SK-N-SH (cell line): ENCODE results near the gene IL17RE. TPM values are rescaled to one million over a fixed set of nuclear protein-coding genes. Genes with fewer than 3 reads are reported as not detected.

Experiments used
- CTCF ChIA-PET: fragments of 300-600, 350-600 bp; formaldehyde crosslinking; extraction: SDS; loops from one replicate; lab custom pipeline; 2021; lab: Yijun Ruan, JAX
- POLR2A ChIA-PET: fragments of 350-600 bp; sonication (Branson Sonifier 250); formaldehyde crosslinking; extraction: SDS; loops from one replicate; lab custom pipeline; 2020; ENCODE audit warnings: antibody characterized with exemption, inconsistent platforms; lab: Yijun Ruan, JAX
- DNase-seq: peaks from one replicate; pipeline ENCODE4 v3.0.0; 2012
- H2AFZ ChIP-seq: fragments of 200-600 bp; sonication (generic); 2 replicates; pipeline ENCODE4 v1.8.1; 2016; ENCODE audit warnings: antibody characterized with exemption, mild to moderate bottlenecking, low read depth
- H3F3A ChIP-seq: fragments of 200-600 bp; sonication (generic); replicated peaks from 2 replicates; pipeline ENCODE3; 2016; ENCODE audit warnings: antibody characterized with exemption, mild to moderate bottlenecking; ENCODE audit not compliant: insufficient read depth
- H3K27ac ChIP-seq, 2 experiments: fragments of 200-500 bp in 1 of 2; fragments of 200-600 bp in 1 of 2; sonication (Bioruptor generic) in 1 of 2; sonication (generic), shearing (Covaris generic) in 1 of 2; 2 replicates each; pipeline versions ENCODE4 v1.5.1 to v1.6.1; 2014 to 2016; ENCODE audit warnings: low read depth in 2 of 2, inconsistent platforms in 1 of 2, low read length in 1 of 2, mild to moderate bottlenecking in 1 of 2, mixed read lengths in 1 of 2
- H3K27me3 ChIP-seq: fragments of 200-600 bp; sonication (generic), shearing (Covaris generic); 2 replicates; pipeline ENCODE4 v1.6.1; 2016; ENCODE audit warnings: mixed run types; ENCODE audit not compliant: insufficient read depth
- H3K36me3 ChIP-seq, 2 experiments: fragments of 200-500 bp in 1 of 2; fragments of 200-600 bp in 1 of 2; sonication (Bioruptor generic) in 1 of 2; sonication (generic) in 1 of 2; replicated peaks in 1 of 2; 2 replicates each; pipeline versions ENCODE3 to v1.5.1; 2014 to 2016; ENCODE audit warnings: low read length in 1 of 2, mild to moderate bottlenecking in 1 of 2; ENCODE audit not compliant: insufficient read depth in 2 of 2, control insufficient read depth in 1 of 2
- H3K4me1 ChIP-seq, 2 experiments: fragments of 200-500 bp in 1 of 2; fragments of 200-600 bp in 1 of 2; sonication (Bioruptor generic) in 1 of 2; sonication (generic), shearing (Covaris generic) in 1 of 2; 2 replicates each; pipeline versions ENCODE4 v1.5.1 to v1.6.1; 2014 to 2016; ENCODE audit warnings: low read depth in 1 of 2, low read length in 1 of 2, mixed run types in 1 of 2; ENCODE audit not compliant: insufficient read depth in 2 of 2, control insufficient read depth in 1 of 2
- H3K4me2 ChIP-seq: fragments of 200-600 bp; sonication (generic), shearing (Covaris generic); 2 replicates; pipeline ENCODE4 v1.6.1; 2017; ENCODE audit warnings: mixed run types
- H3K4me3 ChIP-seq, 2 experiments: fragments of 200-500 bp in 1 of 2; fragments of 200-600 bp in 1 of 2; sonication (Bioruptor generic) in 1 of 2; sonication (generic), shearing (Covaris generic) in 1 of 2; 2 replicates each; pipeline versions ENCODE4 v1.5.1 to v1.8.1; 2014 to 2016; ENCODE audit warnings: low read depth in 2 of 2, inconsistent platforms in 1 of 2, low read length in 1 of 2, mild to moderate bottlenecking in 1 of 2, mixed read lengths in 1 of 2, moderate library complexity in 1 of 2
- H3K79me2 ChIP-seq: fragments of 200-600 bp; sonication (generic); 2 replicates; pipeline ENCODE4 v1.8.1; 2017; ENCODE audit warnings: mild to moderate bottlenecking; ENCODE audit not compliant: insufficient read depth
- H3K9ac ChIP-seq: fragments of 200-600 bp; sonication (generic); 2 replicates; pipeline ENCODE4 v1.6.1; 2017; ENCODE audit warnings: mixed run types
- H3K9me2 ChIP-seq: fragments of 200-600 bp; sonication (generic); 2 replicates; pipeline ENCODE4 v1.6.1; 2017; ENCODE audit warnings: mixed run types
- H3K9me3 ChIP-seq: fragments of 200-600 bp; sonication (generic); 2 replicates; pipeline ENCODE4 v1.6.1; 2017; ENCODE audit warnings: mixed run types, mild to moderate bottlenecking, moderate library complexity
- H4K20me1 ChIP-seq: fragments of 200-600 bp; sonication (generic); 2 replicates; pipeline ENCODE4 v1.6.1; 2017; ENCODE audit warnings: mild to moderate bottlenecking, mixed run types; ENCODE audit not compliant: insufficient read depth
- ELF1 ChIP-seq: IDR thresholded peaks from 2 replicates; pipeline ENCODE4 v1.4.0; 2012
- EP300 ChIP-seq, 2 experiments: IDR thresholded peaks; 2 replicates each; pipeline versions ENCODE4 v1.4.0 to v1.6.1; 2012; ENCODE audit warnings: borderline replicate concordance in 1 of 2, low read depth in 1 of 2, low read length in 1 of 2
- FOXJ3 ChIP-seq: sonication (generic); formaldehyde crosslinking; IDR thresholded peaks from 2 replicates; pipeline ENCODE4 v1.5.1; 2020; ENCODE audit warnings: mild to moderate bottlenecking, missing genetic modification reagents
- FOXM1 ChIP-seq: IDR thresholded peaks from 2 replicates; pipeline ENCODE4 v1.4.0; 2012; ENCODE audit warnings: low read depth, mild to moderate bottlenecking
- GABPA ChIP-seq: IDR thresholded peaks from 2 replicates; pipeline ENCODE4 v1.4.0; 2012; ENCODE audit warnings: low read depth, mild to moderate bottlenecking
- MEF2A ChIP-seq: IDR thresholded peaks from 2 replicates; pipeline ENCODE4 v1.4.0; 2012; ENCODE audit warnings: low read depth, borderline replicate concordance
- MXI1 ChIP-seq: IDR thresholded peaks from 2 replicates; pipeline ENCODE4 v1.6.1; 2012; ENCODE audit warnings: mild to moderate bottlenecking, low read depth, low read length, improper control_type of control experiment
- NRF1 ChIP-seq: IDR thresholded peaks from 2 replicates; pipeline ENCODE4 v1.6.1; 2012; ENCODE audit warnings: low read depth, mild to moderate bottlenecking, low read length
- RAD21 ChIP-seq: IDR thresholded peaks from 2 replicates; pipeline ENCODE4 v1.6.1; 2012; ENCODE audit warnings: mild to moderate bottlenecking, low read length
- REST ChIP-seq: IDR thresholded peaks from 2 replicates; pipeline ENCODE4 v1.6.1; 2012; ENCODE audit warnings: mild to moderate bottlenecking, low read depth, low read length, moderate library complexity
- SMC3 ChIP-seq: IDR thresholded peaks from 2 replicates; pipeline ENCODE4 v1.6.1; 2012; ENCODE audit warnings: low read depth, low read length, improper control_type of control experiment
- TAF1 ChIP-seq: IDR thresholded peaks from 2 replicates; pipeline ENCODE4 v1.6.1; 2012; ENCODE audit warnings: low read depth, mild to moderate bottlenecking, low read length, moderate library complexity, borderline replicate concordance
- TEAD4 ChIP-seq: IDR thresholded peaks from 2 replicates; pipeline ENCODE4 v1.4.0; 2012; ENCODE audit warnings: mild to moderate bottlenecking, borderline replicate concordance; ENCODE audit not compliant: insufficient read depth
- USF2 ChIP-seq: fragments of 150-350 bp; IDR thresholded peaks from 2 replicates; pipeline ENCODE4 v1.6.1; 2017; ENCODE audit warnings: antibody characterized with exemption, low read length, low read depth, borderline replicate concordance
- ZBTB33 ChIP-seq: IDR thresholded peaks from 2 replicates; pipeline ENCODE4 v1.4.0; 2012; ENCODE audit warnings: low read depth, borderline replicate concordance
- WGBS: methylation state at CpG from one replicate; pipeline ENCODE4 v1.1.6; 2017; ENCODE audit warnings: low lambda C conversion rate; 5-methylcytosine and 5-hydroxymethylcytosine counted together
- polyA plus RNA-seq, 3 experiments: library from polyadenylated mRNA; depleted of rRNA; stranded (reverse); fragments of >200 nt; gene quantifications; 2 replicates each; pipeline ENCODE4 v1.2.3, GENCODE V29; 2012
- TF ChIP-seq, protein P1 (sequence below): IDR thresholded peaks from 2 replicates; pipeline ENCODE4 v1.4.0; 2012; ENCODE audit warnings: low read depth, borderline replicate concordance

Gene IL17RE
- polyA plus RNA-seq, 1 of the 3 experiments (the other 2 are of a cell fraction), result 0.95 TPM

GRCh38 chr3:9940746-9941145 lies 38.1 kb downstream of the IL17RE start:
- Histone ChIP-seq H2AFZ (no peak overlapping the region), H3K4me3 (no peak overlapping the region)
- TF ChIP-seq REST (no peak), RAD21 (no peak), FOXJ3 (CRISPR knock-in tag) (no peak), GABPA (no peak), EP300 (IDR thresholded peaks at IDR 0.05; ENCODE audit: borderline replicate concordance in 1 of 2, low read depth in 1 of 2, low read length in 1 of 2) (no peak), MEF2A (no peak), FOXM1 (no peak), ELF1 (no peak), NRF1 (no peak), ZBTB33 (no peak)
- TF ChIP-seq, protein P1, sequence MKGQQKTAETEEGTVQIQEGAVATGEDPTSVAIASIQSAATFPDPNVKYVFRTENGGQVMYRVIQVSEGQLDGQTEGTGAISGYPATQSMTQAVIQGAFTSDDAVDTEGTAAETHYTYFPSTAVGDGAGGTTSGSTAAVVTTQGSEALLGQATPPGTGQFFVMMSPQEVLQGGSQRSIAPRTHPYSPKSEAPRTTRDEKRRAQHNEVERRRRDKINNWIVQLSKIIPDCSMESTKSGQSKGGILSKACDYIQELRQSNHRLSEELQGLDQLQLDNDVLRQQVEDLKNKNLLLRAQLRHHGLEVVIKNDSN, result no peak
- TF ChIP-seq, all 33 proteins: peak for 0
- no peak overlapping the region for H3K27ac ChIP-seq
- no peak overlapping the region for H3K4me2 ChIP-seq
- H3K4me1 ChIP-seq, result peaks cover 0 to 4% of the 10 kb centered on the region in 2 experiments; a peak in 1 of 4 replicates
- no peak for DNase-seq
- no peaks in the 10 kb centered on the region for H4K20me1 ChIP-seq
- peaks cover 10 to 21% of the 10 kb centered on the region in 2 experiments for H3K36me3 ChIP-seq
- H3K9ac ChIP-seq, result no peak overlapping the region
- H3K27me3 ChIP-seq, result no peaks in the 10 kb centered on the region
- WGBS, result 93% methylated on average over 3 of the region's 10 CpGs
- POLR2A ChIA-PET, result no interaction called here
- H3K9me3 ChIP-seq, result no peaks in the 10 kb centered on the region
- H3K79me2 ChIP-seq, result 0 out of 2 replicates have a peak, but pooled peaks cover 2% of the 10 kb centered on the region
- CTCF ChIA-PET, result no interaction called here
- H3F3A ChIP-seq, result no peaks in the 10 kb centered on the region
- no peaks in the 10 kb centered on the region for H3K9me2 ChIP-seq

- 90% methylated on average over 4 of the region's 4 CpGs for WGBS
- Histone ChIP-seq H3F3A (no peaks in the 10 kb centered on the region), H2AFZ (no peak overlapping the region), H3K4me2 (no peak overlapping the region), H3K9me2 (no peaks in the 10 kb centered on the region), H3K4me1 (no peaks in the 10 kb centered on the region; a peak in 1 of 4 replicates)
- TF ChIP-seq EP300 (IDR thresholded peaks at IDR 0.05; ENCODE audit: borderline replicate concordance in 1 of 2, low read depth in 1 of 2, low read length in 1 of 2) (no peak), USF2 (no peak), TAF1 (no peak), ZBTB33 (no peak), MXI1 (no peak), FOXM1 (no peak), TEAD4 (no peak), SMC3 (no peak)
- TF ChIP-seq, all 33 proteins: peak for 0
- H3K4me3 ChIP-seq, result no peak overlapping the region
- no peak overlapping the region for H3K27ac ChIP-seq
- H3K36me3 ChIP-seq, result peaks cover under 1 to 17% of the 10 kb centered on the region in 2 experiments
- no peaks in the 10 kb centered on the region for H3K27me3 ChIP-seq
- no peaks in the 10 kb centered on the region for H3K9me3 ChIP-seq
- H4K20me1 ChIP-seq, result no peaks in the 10 kb centered on the region
- ChIA-PET POLR2A (interaction anchor here (6.8 kb wide), 1 partner anchor 8 kb away, joined by 58 read pairs; the partner anchor contains the start of gene CRELD1), CTCF (interaction anchor here (3.8 kb wide), 1 partner anchor 9 kb away, joined by 21 read pairs; the partner anchor contains the start of gene CRELD1)
- no peaks in the 10 kb centered on the region for H3K79me2 ChIP-seq
- no peak overlapping the region for H3K9ac ChIP-seq
- no peak for DNase-seq
These were observed 39.5 kb downstream of the IL17RE start for GRCh38 chr3:9942164-9942563.
